Measurements from ENCODE around the gene TRAPPC10.
A peak's percentile ranks its signal among the peaks of the same experiment; 100 is the strongest.

DNA sequence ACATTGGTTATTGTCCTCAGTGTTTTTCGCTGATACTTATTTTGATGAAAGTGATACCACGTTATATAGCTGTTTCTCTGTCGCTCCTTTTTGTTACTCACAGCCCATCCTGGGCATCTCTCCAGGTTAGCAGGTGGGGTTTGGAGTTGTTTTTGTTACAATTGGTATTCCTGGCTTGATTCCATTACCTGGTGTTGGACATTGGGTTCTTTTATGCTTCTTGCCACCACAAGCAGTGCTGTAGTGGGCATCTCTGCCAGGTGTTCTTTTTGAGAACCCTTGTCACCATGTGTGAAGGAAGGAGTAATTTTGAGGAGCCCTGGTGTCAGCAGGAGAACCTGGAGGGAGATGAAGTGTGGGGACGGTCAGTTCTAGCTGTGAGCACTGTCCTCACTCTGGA is 47.6 kb downstream of the TRAPPC10 start:
- no peak for TF ChIP-seq POLR2A (IDR thresholded peaks at IDR 0.05)
- TF ChIP-seq, protein P1, sequence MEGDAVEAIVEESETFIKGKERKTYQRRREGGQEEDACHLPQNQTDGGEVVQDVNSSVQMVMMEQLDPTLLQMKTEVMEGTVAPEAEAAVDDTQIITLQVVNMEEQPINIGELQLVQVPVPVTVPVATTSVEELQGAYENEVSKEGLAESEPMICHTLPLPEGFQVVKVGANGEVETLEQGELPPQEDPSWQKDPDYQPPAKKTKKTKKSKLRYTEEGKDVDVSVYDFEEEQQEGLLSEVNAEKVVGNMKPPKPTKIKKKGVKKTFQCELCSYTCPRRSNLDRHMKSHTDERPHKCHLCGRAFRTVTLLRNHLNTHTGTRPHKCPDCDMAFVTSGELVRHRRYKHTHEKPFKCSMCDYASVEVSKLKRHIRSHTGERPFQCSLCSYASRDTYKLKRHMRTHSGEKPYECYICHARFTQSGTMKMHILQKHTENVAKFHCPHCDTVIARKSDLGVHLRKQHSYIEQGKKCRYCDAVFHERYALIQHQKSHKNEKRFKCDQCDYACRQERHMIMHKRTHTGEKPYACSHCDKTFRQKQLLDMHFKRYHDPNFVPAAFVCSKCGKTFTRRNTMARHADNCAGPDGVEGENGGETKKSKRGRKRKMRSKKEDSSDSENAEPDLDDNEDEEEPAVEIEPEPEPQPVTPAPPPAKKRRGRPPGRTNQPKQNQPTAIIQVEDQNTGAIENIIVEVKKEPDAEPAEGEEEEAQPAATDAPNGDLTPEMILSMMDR (IDR thresholded peaks at IDR 0.05), result peak in 3 of 6 experiments; percentile 29 to 53 (median 44)

Measured in thyroid gland (tissue), 4 donors.